GM21825 (cell line): ENCODE measurements around the gene GAS2.

ENCODE experiments used
- ATAC-seq: cut with Tn5 transposase; IDR thresholded peaks from one replicate; pipeline ENCODE4 v1.9.1; 2021; ENCODE audit warnings: mild to moderate bottlenecking, moderate library complexity; ENCODE audit not compliant: unreplicated experiment

GAS2 gene

DNA sequence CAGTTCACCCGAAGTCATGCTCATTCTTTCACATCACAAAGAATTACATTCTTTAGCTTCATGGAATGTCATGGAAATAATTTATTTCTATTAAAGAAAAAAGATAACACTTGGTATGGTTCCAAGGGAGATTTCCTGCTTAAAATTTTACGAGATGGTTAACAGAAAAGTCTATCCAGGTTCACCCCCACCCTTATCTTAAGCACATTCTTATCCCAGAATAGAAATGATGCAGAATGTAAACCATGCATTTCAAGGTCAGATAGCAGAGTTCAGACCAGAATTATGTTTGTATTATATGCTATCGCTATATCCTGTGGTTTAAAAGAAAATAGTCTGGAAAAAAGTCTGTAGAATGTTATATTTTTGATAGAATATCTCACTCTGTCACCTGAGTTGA, 58.7 kb downstream of the GAS2 start:
- no peak for ATAC-seq

GRCh38 chr11:22728600-22729389, 62.4 kb downstream of the GAS2 start:
- ATAC-seq, result no peak

DNA sequence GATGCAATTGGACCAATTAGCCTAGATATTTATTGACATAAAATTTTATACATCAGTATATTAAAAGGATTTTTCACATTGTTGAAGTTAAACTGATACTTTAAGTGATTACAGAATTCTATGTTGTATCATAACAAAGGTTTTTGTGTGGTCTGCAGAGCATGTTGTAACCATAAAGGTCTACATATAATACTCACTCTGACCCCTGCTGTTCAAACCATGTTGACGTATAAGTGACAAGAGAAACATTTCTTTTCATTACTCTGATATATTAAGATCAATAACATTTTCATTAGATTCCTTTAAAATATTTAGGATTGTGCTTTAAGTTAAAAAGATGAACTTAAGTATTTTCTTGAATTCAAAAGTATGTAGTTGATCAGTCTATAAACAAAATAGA, 63.9 kb downstream of the GAS2 start:
- ATAC-seq, result no peak

DNA sequence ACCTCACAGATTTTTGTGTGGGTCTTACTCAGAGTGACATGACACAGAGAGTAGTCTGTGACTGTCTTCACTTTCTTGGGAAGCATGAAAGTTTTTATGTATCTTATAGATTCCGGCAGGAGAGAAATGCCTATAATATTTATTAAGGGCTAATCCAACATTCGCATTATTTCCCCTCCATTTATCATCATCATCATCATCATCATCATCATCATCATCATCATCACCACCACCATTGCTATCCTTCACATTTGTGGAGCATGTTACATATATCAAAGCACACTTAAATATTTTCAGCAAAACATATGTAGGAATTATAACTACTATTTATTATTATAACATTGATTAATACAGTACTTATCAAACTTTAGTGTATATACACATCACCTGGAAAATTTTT, 66.2 kb downstream of the GAS2 start:
- no peak for ATAC-seq

DNA sequence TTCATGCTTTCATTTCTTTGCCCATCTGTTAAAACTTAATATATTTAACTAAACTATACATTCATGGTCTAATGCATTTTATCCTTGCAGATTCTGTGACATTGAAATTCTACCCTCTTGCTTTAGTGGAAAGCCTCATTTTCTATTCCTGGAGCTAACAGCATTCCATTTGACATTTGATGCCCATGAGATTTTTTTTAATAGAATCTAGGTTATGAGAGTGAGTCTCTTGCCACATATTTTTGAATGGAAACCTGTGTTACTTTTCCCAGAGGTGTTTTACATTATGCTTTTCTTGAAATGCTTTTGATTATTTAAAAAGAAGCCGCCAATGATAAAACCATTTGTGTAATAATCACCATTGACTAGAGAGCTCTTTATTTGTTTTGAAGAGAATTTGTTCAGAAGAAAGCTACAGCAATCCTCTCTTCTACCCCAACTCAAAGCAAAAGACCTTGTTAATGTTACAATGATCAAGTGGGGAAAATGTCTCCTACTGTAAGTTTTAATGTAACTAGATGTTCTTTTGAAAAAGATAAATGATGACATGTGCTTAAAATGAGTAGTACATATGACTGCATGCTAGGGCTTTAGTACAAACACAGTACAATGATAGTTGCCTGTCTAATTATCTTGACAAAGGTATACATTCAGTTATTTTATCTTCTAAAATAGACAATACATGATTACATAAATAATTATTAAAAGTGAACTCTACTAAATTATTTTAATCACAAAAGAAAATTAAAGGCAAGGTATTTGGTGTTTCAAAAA, 67.3 kb downstream of the GAS2 start:
- ATAC-seq, result no peak

- ATAC-seq, result no peak
These were observed 68.4 kb downstream of the GAS2 start for GRCh38 chr11:22734628-22735345.

- ATAC-seq, result no peak
These were observed 75.8 kb downstream of the GAS2 start for GRCh38 chr11:22742157-22742613.

GRCh38 chr11:22749536-22749935, 83.1 kb downstream of the GAS2 start:
- no peak for ATAC-seq

GRCh38 chr11:22752908-22753310, 86.5 kb downstream of the GAS2 start:
- no peak for ATAC-seq

DNA sequence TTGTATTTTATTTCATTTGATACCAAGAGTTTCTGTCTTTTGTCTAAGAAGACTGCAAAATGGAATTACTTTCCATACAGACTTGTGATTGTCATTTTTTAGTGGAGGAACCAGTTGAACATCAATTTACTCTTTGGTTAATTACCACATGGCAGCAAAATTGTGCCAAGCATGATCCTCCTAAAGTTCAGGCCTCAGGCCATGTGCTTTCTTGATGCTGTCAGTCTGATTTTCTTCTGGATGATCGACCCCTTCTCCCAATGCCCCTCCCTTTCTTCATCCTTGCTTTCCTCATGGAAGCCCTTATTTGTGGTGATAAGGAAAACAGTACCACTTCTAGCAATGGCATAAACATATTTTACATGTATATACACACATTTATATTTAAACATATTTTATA, 87.0 kb downstream of the GAS2 start:
- ATAC-seq, result no peak

DNA sequence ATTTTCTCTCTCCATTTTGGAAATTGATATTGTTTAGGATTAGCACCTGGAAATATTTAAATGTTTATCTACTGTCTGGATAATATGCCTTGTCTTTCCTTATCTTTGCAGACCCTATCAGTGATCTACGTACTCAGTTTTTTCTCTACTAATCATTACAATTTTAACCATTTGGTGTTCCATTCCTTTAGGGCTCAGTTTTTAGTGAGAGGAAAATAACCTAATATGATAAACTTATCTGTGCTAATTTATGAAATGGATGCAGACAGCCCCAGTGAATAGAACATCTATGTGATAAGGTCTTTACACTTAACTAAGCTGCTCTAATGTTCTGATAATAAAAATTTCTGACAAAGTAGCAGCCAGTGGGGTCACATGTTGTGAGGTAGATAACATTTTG, 94.7 kb downstream of the GAS2 start:
- ATAC-seq, result no peak

DNA sequence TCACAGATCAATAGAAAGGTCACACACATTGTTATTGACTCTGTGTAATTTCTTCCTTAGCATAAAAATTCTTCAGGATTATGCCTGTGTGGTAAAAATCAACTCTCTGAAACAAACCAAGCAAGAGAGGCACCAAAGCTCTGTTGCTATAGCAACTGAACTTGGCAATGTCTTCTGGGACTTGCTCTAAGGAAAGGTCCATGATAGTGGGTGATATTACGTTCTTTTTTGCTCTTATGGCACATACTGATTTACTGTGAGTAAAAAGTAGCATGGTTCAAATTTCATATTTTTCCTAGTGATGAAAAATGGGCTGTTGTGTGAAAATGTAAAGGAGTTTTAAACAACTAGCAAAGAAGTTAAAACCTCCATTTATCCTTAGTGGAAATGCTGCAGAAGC, 96.8 kb downstream of the GAS2 start:
- no peak for ATAC-seq

DNA sequence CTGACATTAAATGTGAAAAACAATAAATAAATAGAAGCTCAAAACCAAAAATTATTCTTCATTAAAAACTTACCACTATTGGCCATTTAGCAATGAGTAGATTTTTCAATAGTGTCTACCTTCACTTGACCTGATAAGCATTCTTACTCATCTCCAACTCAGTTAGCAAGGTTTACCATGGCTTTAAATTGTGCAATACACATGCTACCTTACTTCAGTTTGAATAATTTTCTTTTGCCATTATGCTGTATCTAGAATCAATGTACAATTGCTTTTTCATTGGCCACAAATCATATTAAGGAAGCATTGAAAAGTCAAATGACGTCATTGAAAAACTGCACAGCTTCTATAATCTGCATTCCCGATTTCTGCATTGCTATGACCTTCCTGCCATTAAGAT, 98.3 kb downstream of the GAS2 start:
- ATAC-seq, result no peak

DNA sequence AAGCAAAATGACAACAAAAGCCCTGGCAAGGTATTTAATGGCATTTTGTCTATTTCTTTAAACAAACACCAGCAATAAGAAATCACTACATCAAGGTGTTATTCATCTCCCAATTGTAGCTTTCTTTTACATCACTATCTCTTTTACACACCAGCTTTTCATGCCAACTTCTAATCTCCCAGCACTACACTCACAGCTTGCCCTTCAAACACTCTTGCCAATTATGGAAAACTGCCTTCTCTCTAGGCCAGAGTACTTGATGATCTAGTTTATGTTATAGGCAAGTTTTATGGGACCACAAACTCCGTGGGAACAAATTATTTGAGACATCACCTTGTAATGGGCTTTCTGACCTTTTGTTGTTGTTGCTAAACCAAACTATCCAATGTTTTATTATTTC, 101.9 kb downstream of the GAS2 start:
- ATAC-seq, result no peak

- no peak for ATAC-seq
These were observed 102.7 kb downstream of the GAS2 start for GRCh38 chr11:22769081-22769480.

DNA sequence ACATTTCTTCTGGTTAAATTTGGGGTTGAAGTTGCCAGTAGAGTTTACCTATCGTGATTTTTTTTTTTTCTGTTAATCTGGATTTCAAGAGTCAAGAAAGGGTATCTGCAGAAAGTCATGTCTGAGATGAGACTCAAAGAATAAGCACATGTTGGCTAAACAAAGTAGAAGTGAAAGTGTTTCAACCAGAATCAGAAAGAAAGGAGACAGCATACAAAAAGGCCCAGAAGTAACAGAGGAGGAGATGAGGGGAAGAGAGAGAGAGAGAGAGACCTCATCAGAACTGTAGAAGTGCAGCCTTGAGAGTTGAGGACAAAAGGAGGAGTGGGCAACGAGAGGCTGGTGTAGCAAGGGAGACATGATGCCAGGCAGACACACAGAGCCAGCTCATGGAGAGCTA, 108.3 kb downstream of the GAS2 start:
- ATAC-seq, result peak; percentile 59

GRCh38 chr11:22775248-22775647, 108.8 kb downstream of the GAS2 start:
- ATAC-seq, result no peak

DNA sequence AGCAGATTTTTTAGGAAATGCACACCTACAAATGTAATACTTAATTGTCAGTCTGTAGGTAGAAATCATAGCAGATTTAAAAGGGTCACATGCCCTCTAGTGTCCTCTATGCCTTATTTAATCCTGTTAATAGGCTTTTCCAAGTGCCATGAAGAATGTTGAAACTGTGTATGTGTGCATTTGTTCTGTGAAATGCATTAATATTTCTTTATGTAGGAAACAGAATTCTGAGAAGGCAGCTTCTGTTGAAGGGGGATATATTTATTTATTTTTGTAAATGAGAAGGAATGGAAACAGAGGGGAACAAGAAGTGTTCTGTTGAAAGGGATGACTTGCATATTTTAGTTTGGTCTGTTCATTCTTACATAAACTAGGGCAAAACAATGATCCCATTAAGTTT, 112.2 kb downstream of the GAS2 start:
- no peak for ATAC-seq

- no peak for ATAC-seq
These were observed 113.4 kb downstream of the GAS2 start for GRCh38 chr11:22779850-22780249.

- ATAC-seq, result peak; percentile 80
These were observed 114.7 kb downstream of the GAS2 start for GRCh38 chr11:22780952-22781593.

- no peak for ATAC-seq
These were observed 118.8 kb downstream of the GAS2 start for GRCh38 chr11:22785251-22785650.
